GM12878 (cell line): ENCODE data around the gene COL18A1. TPM values are rescaled to one million over a fixed set of nuclear protein-coding genes. Genes with fewer than 3 reads are reported as not detected.
A peak's percentile ranks its signal among the peaks of the same experiment; 100 is the strongest.

ENCODE experiments used
- ATAC-seq: fragments of 200-7000 bp; cut with Tn5 transposase; 3 replicates; pipeline ENCODE4 v1.9.1; 2020; ENCODE audit warnings: mild to moderate bottlenecking, moderate library complexity
- BruUV-seq: library from RNA; stranded (reverse); fragments of 400-500 nt; replicated peaks from 2 replicates; lab custom pipeline; 2021; lab: Mats Ljungman, UMichigan
- CTCF ChIA-PET: fragments of 300-600 bp; sonication (Branson Sonifier 250); formaldehyde crosslinking; extraction: SDS; loops from one replicate; lab custom pipeline; 2021; ENCODE audit warnings: inconsistent platforms; lab: Yijun Ruan, JAX
- POLR2A ChIA-PET: fragments of 350-600 bp; formaldehyde crosslinking; extraction: SDS; loops from one replicate; lab custom pipeline; 2021; ENCODE audit warnings: inconsistent platforms; lab: Charles Lee
- RAD21 ChIA-PET: fragments of 300-600 bp; sonication (Branson Sonifier 250); formaldehyde crosslinking; loops from one replicate; lab custom pipeline; 2023; ENCODE audit warnings: antibody characterized with exemption; ENCODE audit not compliant: unreplicated experiment; lab: Charles Lee
- SMC1A ChIA-PET: fragments of 300-600 bp; sonication (Branson Sonifier 250); formaldehyde crosslinking; loops from one replicate; lab custom pipeline; 2023; ENCODE audit not compliant: unreplicated experiment, uncharacterized antibody; lab: Charles Lee
- DNase-seq: peaks from one replicate; pipeline ENCODE4 v3.0.0-alpha.2; 2011; ENCODE audit warnings: low read depth, low spot score
- FAIRE-seq: peaks from 3 replicates; lab custom pipeline; 2011; peaks lifted over from hg19 to GRCh38; lab: Jason Lieb, UNC
- H2AFZ ChIP-seq: 2 replicates; pipeline ENCODE4 v1.6.0; 2011; ENCODE audit warnings: low read depth, low read length, control low read depth; ENCODE audit not compliant: control insufficient read depth
- H3K27ac ChIP-seq: 2 replicates; pipeline ENCODE4 v1.5.1; 2011; ENCODE audit warnings: control low read depth; ENCODE audit not compliant: control insufficient read depth, insufficient read depth
- H3K27me3 ChIP-seq, 2 experiments: replicated peaks in 1 of 2; 2 replicates each; pipeline versions ENCODE4 v1.6.0 to v1.6.1; 2011; ENCODE audit warnings: low read length in 1 of 2; ENCODE audit not compliant: control insufficient read depth in 2 of 2, insufficient read depth in 2 of 2
- H3K36me3 ChIP-seq, 2 experiments: 2 replicates each; pipeline ENCODE4 v1.5.1; 2011; ENCODE audit warnings: low read length in 1 of 2; ENCODE audit not compliant: control insufficient read depth in 2 of 2, insufficient read depth in 2 of 2
- H3K4me1 ChIP-seq: 2 replicates; pipeline ENCODE4 v1.6.1; 2011; ENCODE audit warnings: mild to moderate bottlenecking, low read length, moderate library complexity, mixed read lengths; ENCODE audit not compliant: control insufficient read depth, insufficient read depth
- H3K4me2 ChIP-seq: 2 replicates; pipeline ENCODE4 v1.6.0; 2011; ENCODE audit warnings: control low read depth; ENCODE audit not compliant: control insufficient read depth, insufficient read depth
- H3K4me3 ChIP-seq: fragments of 200-600 bp; sonication (generic); 2 replicates; pipeline ENCODE4 v1.5.1; 2016
- H3K79me2 ChIP-seq: 2 replicates; pipeline ENCODE4 v1.6.0; 2011; ENCODE audit warnings: low read length; ENCODE audit not compliant: control insufficient read depth, insufficient read depth
- H3K9ac ChIP-seq: 2 replicates; pipeline ENCODE4 v1.8.0; 2011; ENCODE audit warnings: low read length, control low read depth, mixed read lengths; ENCODE audit not compliant: control insufficient read depth, insufficient read depth
- H3K9me3 ChIP-seq: replicated peaks from 3 replicates; pipeline ENCODE4 v1.5.1; 2011; ENCODE audit warnings: mild to moderate bottlenecking, low read length; ENCODE audit not compliant: control insufficient read depth, insufficient read depth
- H4K20me1 ChIP-seq: 2 replicates; pipeline ENCODE4 v1.6.0; 2011; ENCODE audit not compliant: control insufficient read depth, insufficient read depth
- BACH1 ChIP-seq: fragments of 450-650 bp; IDR thresholded peaks from 2 replicates; pipeline ENCODE4 v1.6.1; 2017; ENCODE audit warnings: mild to moderate bottlenecking, borderline replicate concordance
- BCL11A ChIP-seq: IDR thresholded peaks from 2 replicates; pipeline ENCODE4 v1.6.1; 2011; ENCODE audit warnings: low read depth, low read length
- BHLHE40 ChIP-seq, 2 experiments: fragments of 450-650 bp in 1 of 2; IDR thresholded peaks; 2 replicates each; pipeline ENCODE4 v1.6.1; 2011 to 2017; ENCODE audit warnings: low read depth in 2 of 2, borderline replicate concordance in 1 of 2, improper control_type of control experiment in 1 of 2, low read length in 1 of 2, mild to moderate bottlenecking in 1 of 2
- DPF2 ChIP-seq: fragments of 450-650 bp; IDR thresholded peaks from 2 replicates; pipeline ENCODE4 v1.6.1; 2017; ENCODE audit warnings: mild to moderate bottlenecking
- EED ChIP-seq: sonication (generic); IDR thresholded peaks from 2 replicates; pipeline ENCODE4 v1.6.1; 2016; ENCODE audit warnings: antibody characterized with exemption, low read depth
- IKZF1 ChIP-seq: fragments of 450-650 bp; conservative IDR thresholded peaks from 2 replicates; pipeline ENCODE4 v1.6.1; 2017; ENCODE audit warnings: antibody characterized with exemption, mild to moderate bottlenecking
- IKZF2 ChIP-seq, 2 experiments: fragments of 450-650 bp; IDR thresholded peaks; 2 replicates each; pipeline ENCODE4 v1.6.1; 2017; ENCODE audit warnings: mild to moderate bottlenecking in 2 of 2, moderate library complexity in 2 of 2
- IRF5 ChIP-seq: fragments of 450-650 bp; IDR thresholded peaks from 2 replicates; pipeline ENCODE4 v1.6.1; 2017; ENCODE audit warnings: borderline replicate concordance
- JUNB ChIP-seq: IDR thresholded peaks from 2 replicates; pipeline ENCODE4 v1.6.1; 2016; ENCODE audit warnings: antibody characterized with exemption, mild to moderate bottlenecking
- MEF2B ChIP-seq: fragments of 450-650 bp; IDR thresholded peaks from 2 replicates; pipeline ENCODE4 v1.6.1; 2018; ENCODE audit warnings: mild to moderate bottlenecking, moderate library complexity; ENCODE audit not compliant: partially characterized antibody, poor library complexity, severe bottlenecking
- MYB ChIP-seq: fragments of 150-350 bp; IDR thresholded peaks from 2 replicates; pipeline ENCODE4 v1.6.1; 2014; ENCODE audit warnings: mild to moderate bottlenecking, low read depth, low read length, borderline replicate concordance
- NR2C1 ChIP-seq: fragments of 450-650 bp; IDR thresholded peaks from 2 replicates; pipeline ENCODE4 v1.6.1; 2017; ENCODE audit warnings: antibody characterized with exemption, mild to moderate bottlenecking, moderate library complexity
- POLR2A ChIP-seq: IDR thresholded peaks from 2 replicates; pipeline ENCODE4 v1.6.1; 2011; ENCODE audit warnings: low read depth, mild to moderate bottlenecking, low read length
- RBBP5 ChIP-seq: fragments of 200-600 bp; sonication (generic); conservative IDR thresholded peaks from 2 replicates; pipeline ENCODE4 v1.6.1; 2016
- RELB ChIP-seq: fragments of 450-650 bp; IDR thresholded peaks from 2 replicates; pipeline ENCODE4 v1.6.1; 2017; ENCODE audit warnings: low read depth, mild to moderate bottlenecking, moderate library complexity
- SMAD5 ChIP-seq: IDR thresholded peaks from 2 replicates; pipeline ENCODE4 v1.6.1; 2016; ENCODE audit warnings: antibody characterized with exemption, low read depth
- SMARCA5 ChIP-seq: fragments of 450-650 bp; IDR thresholded peaks from 2 replicates; pipeline ENCODE4 v1.6.1; 2017; ENCODE audit warnings: mild to moderate bottlenecking
- TARDBP ChIP-seq: IDR thresholded peaks from 2 replicates; pipeline ENCODE4 v1.6.1; 2016; ENCODE audit warnings: borderline replicate concordance
- YBX1 ChIP-seq: fragments of 450-650 bp; IDR thresholded peaks from 2 replicates; pipeline ENCODE4 v1.6.1; 2016; ENCODE audit warnings: antibody characterized with exemption
- ZSCAN29 ChIP-seq: fragments of 450-650 bp; IDR thresholded peaks from 2 replicates; pipeline ENCODE4 v1.6.1; 2017; ENCODE audit warnings: mild to moderate bottlenecking, moderate library complexity
- WGBS: methylation state at CpG from one replicate; pipeline ENCODE4 v1.1.6; 2016; ENCODE audit warnings: low lambda C conversion rate; ENCODE audit not compliant: insufficient replicate concordance, insufficient coverage; ENCODE audit errors: missing lambda C conversion rate; 5-methylcytosine and 5-hydroxymethylcytosine counted together
- in situ Hi-C: fragments of 300-500 bp; cut with MboI; formaldehyde crosslinking; loops from 9 replicates; pipeline ENCODE4 v1.14.3; 2018; ENCODE audit warnings: mixed read lengths
- intact Hi-C: fragments of 100-400 bp; cut with micrococcal nuclease; formaldehyde crosslinking; loops from one replicate; pipeline ENCODE4 v1.14.2; 2022; ENCODE audit not compliant: unreplicated experiment
- polyA plus RNA-seq, 11 experiments: library from polyadenylated mRNA; depleted of rRNA in 4 of 11; unstranded in 6 of 11; stranded (reverse) in 5 of 11; fragments of >200 nt; fragmentation: Nextera tagmentation in 4 of 11; fragmentation: Illumina TruSeq in 1 of 11; extraction: Ambion mirVana in 4 of 11; extraction: Trizol in 1 of 11; gene quantifications; 1 replicate in 1 of 11; 2 replicates in 10 of 11; pipeline versions ENCODE4 v1.2.1 to v1.2.3, GENCODE V29; 2011 to 2016; ENCODE audit warnings: inconsistent platforms in 2 of 11, missing spikeins in 2 of 11, low read depth in 1 of 11
- total RNA-seq, 4 experiments: library from RNA; depleted of rRNA in 3 of 4; stranded (reverse); fragments of >200 nt in 3 of 4; fragmentation: Illumina TruSeq in 1 of 4; extraction: Trizol in 1 of 4; gene quantifications; 2 replicates each; pipeline versions ENCODE4 v1.2.1 to v1.2.3, GENCODE V29; 2013 to 2021
- TF ChIP-seq, protein P1 (sequence below): fragments of 450-650 bp; IDR thresholded peaks from 2 replicates; pipeline ENCODE4 v1.6.1; 2016; ENCODE audit warnings: mild to moderate bottlenecking

Gene COL18A1
- total and polyA plus RNA-seq, 10 of the 15 experiments (the other 5 are each of a cell fraction or from before 2014, with no cell fraction given) = under 0.01 to 0.49 (median 0.09) TPM; not detected in 3

DNA sequence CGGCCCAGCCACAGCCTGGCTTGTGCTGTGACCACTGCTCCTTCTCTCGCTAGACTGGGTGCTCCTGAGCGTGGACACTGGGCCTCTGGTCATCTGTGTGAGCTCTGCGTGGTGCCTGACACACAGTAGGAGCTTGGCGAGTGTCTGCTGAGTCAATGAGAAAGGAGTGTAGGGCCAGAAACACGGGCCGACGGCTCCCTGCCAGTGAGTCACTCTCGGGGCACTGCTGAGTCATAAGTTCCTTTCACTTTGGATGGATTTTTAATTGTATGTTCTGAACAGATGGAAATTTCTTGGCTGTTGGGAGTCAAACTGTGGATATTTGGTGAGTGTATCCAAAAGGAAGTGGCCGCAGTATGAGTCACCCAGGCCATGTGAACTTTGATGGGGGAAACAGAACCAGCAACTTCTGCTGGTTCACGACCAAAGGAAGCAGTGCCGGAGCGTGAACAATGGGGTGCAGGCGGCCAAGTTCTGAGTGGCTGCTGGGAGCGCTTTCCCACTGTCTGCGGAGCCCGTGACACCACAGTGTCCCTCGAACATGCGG, 41.0 kb upstream of the COL18A1 start:
- no peak overlapping the region for H3K4me2 ChIP-seq
- no peak overlapping the region for H3K9ac ChIP-seq
- ChIA-PET POLR2A (no interaction called here), RAD21 (no interaction called here), SMC1A (no interaction called here), CTCF (no interaction called here)
- no peak overlapping the region for H3K4me3 ChIP-seq
- intact Hi-C loops = no loop called here
- no peak overlapping the region for H3K27ac ChIP-seq
- ATAC-seq (peak; percentile 88), DNase-seq (peak; percentile 8), FAIRE-seq (no peak)
- no peak overlapping the region for H2AFZ ChIP-seq
- no peaks in the 10 kb centered on the region for H3K9me3 ChIP-seq
- H4K20me1 ChIP-seq = no peaks in the 10 kb centered on the region
- no TSS peak for BruUV-seq
- TF ChIP-seq MYB (no peak), POLR2A (no peak), RELB (0 out of 2 replicates have a peak, but pooled peaks have one; percentile 37), BCL11A (0 out of 2 replicates have a peak, but pooled peaks have one; percentile 18), IKZF1 (peak; percentile 72; the same call in 1 of the 2 replicates), IRF5 (no peak), BACH1 (0 out of 2 replicates have a peak, but pooled peaks have one; percentile 63), YBX1 (no peak), JUNB (peak; percentile 81), EED (peak; percentile 44; the same call in 1 of the 2 replicates), BHLHE40 (IDR thresholded peaks at IDR 0.05; ENCODE audit: borderline replicate concordance in 1 of 2, low read depth in 2 of 2, low read length in 1 of 2) (0 out of 4 replicates have a peak, but pooled peaks of 1 of the 2 experiments have one; percentile 38), TARDBP (no peak), SMAD5 (no peak), MEF2B (no peak), NR2C1 (no peak), RBBP5 (no peak), DPF2 (peak; percentile 87), ZSCAN29 (no peak), SMARCA5 (no peak), IKZF2 (IDR thresholded peaks at IDR 0.05) (peak; percentile 83 to 86)
- TF ChIP-seq, protein P1, sequence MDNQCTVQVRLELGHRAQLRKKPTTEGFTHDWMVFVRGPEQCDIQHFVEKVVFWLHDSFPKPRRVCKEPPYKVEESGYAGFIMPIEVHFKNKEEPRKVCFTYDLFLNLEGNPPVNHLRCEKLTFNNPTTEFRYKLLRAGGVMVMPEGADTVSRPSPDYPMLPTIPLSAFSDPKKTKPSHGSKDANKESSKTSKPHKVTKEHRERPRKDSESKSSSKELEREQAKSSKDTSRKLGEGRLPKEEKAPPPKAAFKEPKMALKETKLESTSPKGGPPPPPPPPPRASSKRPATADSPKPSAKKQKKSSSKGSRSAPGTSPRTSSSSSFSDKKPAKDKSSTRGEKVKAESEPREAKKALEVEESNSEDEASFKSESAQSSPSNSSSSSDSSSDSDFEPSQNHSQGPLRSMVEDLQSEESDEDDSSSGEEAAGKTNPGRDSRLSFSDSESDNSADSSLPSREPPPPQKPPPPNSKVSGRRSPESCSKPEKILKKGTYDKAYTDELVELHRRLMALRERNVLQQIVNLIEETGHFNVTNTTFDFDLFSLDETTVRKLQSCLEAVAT = no peak
- H3K27me3 ChIP-seq = no peaks in the 10 kb centered on the region
- 4% methylated on average over 19 of the region's 19 CpGs for WGBS
- in situ Hi-C loops = no loop called here
- H3K36me3 ChIP-seq = no peaks in the 10 kb centered on the region
- H3K79me2 ChIP-seq = no peaks in the 10 kb centered on the region
- H3K4me1 ChIP-seq = no peaks in the 10 kb centered on the region
